ENCODE data around the gene TMEM121B. TPM values are rescaled to one million over a fixed set of nuclear protein-coding genes. Genes with fewer than 3 reads are reported as not detected.

TMEM121B gene
- total and polyA plus RNA-seq, 5 donors from 2014 or later, result 0.03 to 0.10 TPM; not detected in 3

DNA sequence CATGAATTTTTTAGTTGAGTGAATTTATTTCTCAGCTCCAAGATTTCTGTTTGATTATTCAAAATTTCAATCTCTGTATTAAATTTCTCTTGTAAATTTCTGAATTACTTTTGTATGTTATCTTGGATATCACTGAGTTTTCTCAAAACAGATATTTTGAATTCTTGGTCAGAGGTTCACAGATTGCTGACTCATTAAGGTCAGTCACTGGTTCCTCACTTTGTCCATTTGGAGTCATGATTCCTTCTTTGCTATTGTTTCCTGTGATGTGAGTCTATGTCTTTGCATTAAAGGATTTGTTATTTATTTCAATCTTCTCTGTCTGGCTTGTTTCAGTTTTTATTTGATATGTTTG, 46.5 kb downstream of the TMEM121B start:
- Mint-ChIP-seq H3K4me3 (no peak overlapping the region), H3K27me3 (peaks cover 25% of the 10 kb centered on the region), H3K9me3 (peaks cover 0 to 3% (median 0%) of the 10 kb centered on the region in 7 donors), H3K4me1 (peaks cover 2 to 11% (median 4%) of the 10 kb centered on the region in 4 donors), H3K27ac (no peak overlapping the region), H3K36me3 (no peaks in the 10 kb centered on the region)
- no peaks in the 10 kb centered on the region for H3K36me3 ChIP-seq (ENCODE audit: control insufficient read depth, insufficient read depth, low read length)
- no peak for DNase-seq
- no peaks in the 10 kb centered on the region for H3K9me3 ChIP-seq (ENCODE audit: control insufficient read depth in 2 of 2, low read length in 2 of 2)
- H3K27me3 ChIP-seq (ENCODE audit: control insufficient read depth, insufficient read depth, low read length), result peaks cover 5% of the 10 kb centered on the region
- no peaks in the 10 kb centered on the region for H3K4me1 ChIP-seq (ENCODE audit: control insufficient read depth, insufficient read depth, low read length, poor library complexity, severe bottlenecking)
- no peak overlapping the region for H3K4me3 ChIP-seq (ENCODE audit: low read depth, low read length)
- no peak overlapping the region for H3K27ac ChIP-seq (ENCODE audit: insufficient read depth, low read length, poor library complexity, severe bottlenecking)
- ATAC-seq (ENCODE audit: low read depth in 2 of 2), result no peak

DNA sequence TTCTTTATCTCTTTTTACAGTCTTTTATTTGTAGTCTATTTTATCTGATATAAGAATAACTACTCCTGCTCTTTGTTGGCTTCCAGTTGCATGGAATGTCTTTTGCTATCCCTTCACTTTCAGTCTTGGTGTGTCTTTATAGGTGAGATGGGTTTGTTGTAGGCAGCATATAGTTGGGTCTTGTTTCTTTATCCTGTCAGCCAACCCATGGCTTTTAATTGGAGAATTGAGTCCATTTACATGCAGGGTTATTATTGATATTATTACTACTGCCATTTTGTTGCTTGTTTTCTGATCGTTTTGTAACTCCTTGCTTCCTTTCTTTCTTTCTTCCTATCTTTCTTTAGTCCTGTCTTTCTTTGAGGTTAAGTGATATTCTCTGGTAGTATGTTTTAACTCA, 48.3 kb downstream of the TMEM121B start:
- H3K4me1 ChIP-seq (ENCODE audit: control insufficient read depth, insufficient read depth, low read length, poor library complexity, severe bottlenecking), result no peaks in the 10 kb centered on the region
- no peak overlapping the region for H3K4me3 ChIP-seq (ENCODE audit: low read depth, low read length)
- no peaks in the 10 kb centered on the region for H3K36me3 ChIP-seq (ENCODE audit: control insufficient read depth, insufficient read depth, low read length)
- Mint-ChIP-seq H3K4me3 (no peak overlapping the region), H3K27ac (no peak overlapping the region), H3K9me3 (peaks cover 0 to 3% (median 0%) of the 10 kb centered on the region in 7 donors), H3K4me1 (peaks cover 2 to 11% (median 4%) of the 10 kb centered on the region in 4 donors), H3K36me3 (no peaks in the 10 kb centered on the region), H3K27me3 (peaks cover 26% of the 10 kb centered on the region)
- peaks cover 5% of the 10 kb centered on the region for H3K27me3 ChIP-seq (ENCODE audit: control insufficient read depth, insufficient read depth, low read length)
- no peaks in the 10 kb centered on the region for H3K9me3 ChIP-seq (ENCODE audit: control insufficient read depth in 2 of 2, low read length in 2 of 2)
- no peak overlapping the region for H3K27ac ChIP-seq (ENCODE audit: insufficient read depth, low read length, poor library complexity, severe bottlenecking)
- no peak for ATAC-seq (ENCODE audit: low read depth in 2 of 2)
- no peak for DNase-seq

Other genes with a start within 250 kb of the TMEM121B start
- gene GAB4, start 113.1 kb downstream of the TMEM121B start, total RNA-seq, result not detected
- gene GAB4, start 113.1 kb downstream of the TMEM121B start, polyA plus RNA-seq, result not detected
- 48.2 TPM for gene IL17RA, start 36.4 kb downstream of the TMEM121B start, total RNA-seq
- 10 to 100 TPM; 21.7 to 34.7 (median 26.0) TPM for gene IL17RA, start 36.4 kb downstream of the TMEM121B start, polyA plus RNA-seq
- gene HDHD5, start 37.9 kb upstream of the TMEM121B start, total RNA-seq, result 17.7 TPM
- gene HDHD5, start 37.9 kb upstream of the TMEM121B start, polyA plus RNA-seq, result 10 to 100 TPM; 39.0 to 46.8 (median 44.9) TPM
- gene ADA2, start 98.1 kb upstream of the TMEM121B start, total RNA-seq, result 93.0 TPM
- gene ADA2, start 98.1 kb upstream of the TMEM121B start, polyA plus RNA-seq, result 10 to 100 TPM; 45.8 to 62.0 (median 54.2) TPM
- not detected for gene CECR2, start 248.1 kb upstream of the TMEM121B start, total RNA-seq
- not detected for gene CECR2, start 248.1 kb upstream of the TMEM121B start, polyA plus RNA-seq

All from CD4-positive, CD25-positive, alpha-beta regulatory T cell (primary cell).